ENCODE data around the gene DMD. TPM values are rescaled to one million over a fixed set of nuclear protein-coding genes. Genes with fewer than 3 reads are reported as not detected.

Gene DMD
- total RNA-seq, 1 experiment from 2014 or later: 2.2 TPM

DNA sequence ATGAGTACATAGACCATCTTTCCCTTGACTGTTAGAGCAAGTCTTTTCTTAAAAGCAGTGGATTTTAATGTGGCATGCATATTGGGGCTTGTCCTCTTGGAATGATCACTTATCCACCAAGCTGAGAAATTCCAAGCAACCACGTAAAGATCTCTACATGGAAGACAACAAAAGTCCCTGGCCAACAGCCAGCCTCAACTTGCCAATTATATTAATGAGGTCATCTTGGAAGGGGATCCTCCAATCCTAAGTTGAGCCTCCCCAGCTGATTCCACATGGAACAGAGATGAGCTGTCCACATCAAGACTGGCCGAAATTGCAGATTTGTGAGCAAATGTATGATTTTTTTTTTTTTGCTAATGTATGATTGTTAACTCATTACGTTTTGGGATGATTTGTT lies 2118.9 kb downstream of the DMD start:
- Histone ChIP-seq H3K9me3 (ENCODE audit: control insufficient read depth, insufficient read depth, low read depth, low read length) (no peaks in the 10 kb centered on the region), H3K4me1 (ENCODE audit: control insufficient read depth, insufficient read depth, low read length) (no peaks in the 10 kb centered on the region), H3K36me3 (ENCODE audit: control insufficient read depth, insufficient read depth, low read length) (no peaks in the 10 kb centered on the region), H3K27me3 (ENCODE audit: control insufficient read depth, insufficient read depth, low read length) (no peaks in the 10 kb centered on the region), H3K27ac (ENCODE audit: low read length) (no peak overlapping the region), H3K4me3 (ENCODE audit: low read depth in 2 of 2, low read length in 2 of 2) (no peak overlapping the region)
- POLR2A ChIA-PET: no interaction called here
- no peak for ATAC-seq
- intact Hi-C loops (cut with micrococcal nuclease; ENCODE audit: unreplicated experiment) (no loop called here), in situ Hi-C loops (cut with HindIII; ENCODE audit: low pct_unique_long_range_greater_than_20kb, low sequenced_read_pairs) (no loop called here)
- no TSS peak for BruUV-seq (replicated peaks)
- no peak for DNase-seq (ENCODE audit: low read depth, low spot score)
- TF ChIP-seq TCF7L2 (IDR thresholded peaks at IDR 0.05; ENCODE audit: low read depth, low read length) (no peak), SIN3A (IDR thresholded peaks at IDR 0.05; ENCODE audit: borderline replicate concordance, insufficient read depth, low read depth, low read length) (no peak), POLR2AphosphoS5 (IDR thresholded peaks at IDR 0.05; ENCODE audit: low read depth, low read length) (no peak)
- TF ChIP-seq, protein P1, sequence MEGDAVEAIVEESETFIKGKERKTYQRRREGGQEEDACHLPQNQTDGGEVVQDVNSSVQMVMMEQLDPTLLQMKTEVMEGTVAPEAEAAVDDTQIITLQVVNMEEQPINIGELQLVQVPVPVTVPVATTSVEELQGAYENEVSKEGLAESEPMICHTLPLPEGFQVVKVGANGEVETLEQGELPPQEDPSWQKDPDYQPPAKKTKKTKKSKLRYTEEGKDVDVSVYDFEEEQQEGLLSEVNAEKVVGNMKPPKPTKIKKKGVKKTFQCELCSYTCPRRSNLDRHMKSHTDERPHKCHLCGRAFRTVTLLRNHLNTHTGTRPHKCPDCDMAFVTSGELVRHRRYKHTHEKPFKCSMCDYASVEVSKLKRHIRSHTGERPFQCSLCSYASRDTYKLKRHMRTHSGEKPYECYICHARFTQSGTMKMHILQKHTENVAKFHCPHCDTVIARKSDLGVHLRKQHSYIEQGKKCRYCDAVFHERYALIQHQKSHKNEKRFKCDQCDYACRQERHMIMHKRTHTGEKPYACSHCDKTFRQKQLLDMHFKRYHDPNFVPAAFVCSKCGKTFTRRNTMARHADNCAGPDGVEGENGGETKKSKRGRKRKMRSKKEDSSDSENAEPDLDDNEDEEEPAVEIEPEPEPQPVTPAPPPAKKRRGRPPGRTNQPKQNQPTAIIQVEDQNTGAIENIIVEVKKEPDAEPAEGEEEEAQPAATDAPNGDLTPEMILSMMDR (IDR thresholded peaks at IDR 0.05): no peak
- TF ChIP-seq, protein P2, sequence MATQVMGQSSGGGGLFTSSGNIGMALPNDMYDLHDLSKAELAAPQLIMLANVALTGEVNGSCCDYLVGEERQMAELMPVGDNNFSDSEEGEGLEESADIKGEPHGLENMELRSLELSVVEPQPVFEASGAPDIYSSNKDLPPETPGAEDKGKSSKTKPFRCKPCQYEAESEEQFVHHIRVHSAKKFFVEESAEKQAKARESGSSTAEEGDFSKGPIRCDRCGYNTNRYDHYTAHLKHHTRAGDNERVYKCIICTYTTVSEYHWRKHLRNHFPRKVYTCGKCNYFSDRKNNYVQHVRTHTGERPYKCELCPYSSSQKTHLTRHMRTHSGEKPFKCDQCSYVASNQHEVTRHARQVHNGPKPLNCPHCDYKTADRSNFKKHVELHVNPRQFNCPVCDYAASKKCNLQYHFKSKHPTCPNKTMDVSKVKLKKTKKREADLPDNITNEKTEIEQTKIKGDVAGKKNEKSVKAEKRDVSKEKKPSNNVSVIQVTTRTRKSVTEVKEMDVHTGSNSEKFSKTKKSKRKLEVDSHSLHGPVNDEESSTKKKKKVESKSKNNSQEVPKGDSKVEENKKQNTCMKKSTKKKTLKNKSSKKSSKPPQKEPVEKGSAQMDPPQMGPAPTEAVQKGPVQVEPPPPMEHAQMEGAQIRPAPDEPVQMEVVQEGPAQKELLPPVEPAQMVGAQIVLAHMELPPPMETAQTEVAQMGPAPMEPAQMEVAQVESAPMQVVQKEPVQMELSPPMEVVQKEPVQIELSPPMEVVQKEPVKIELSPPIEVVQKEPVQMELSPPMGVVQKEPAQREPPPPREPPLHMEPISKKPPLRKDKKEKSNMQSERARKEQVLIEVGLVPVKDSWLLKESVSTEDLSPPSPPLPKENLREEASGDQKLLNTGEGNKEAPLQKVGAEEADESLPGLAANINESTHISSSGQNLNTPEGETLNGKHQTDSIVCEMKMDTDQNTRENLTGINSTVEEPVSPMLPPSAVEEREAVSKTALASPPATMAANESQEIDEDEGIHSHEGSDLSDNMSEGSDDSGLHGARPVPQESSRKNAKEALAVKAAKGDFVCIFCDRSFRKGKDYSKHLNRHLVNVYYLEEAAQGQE (IDR thresholded peaks at IDR 0.05; ENCODE audit: insufficient read depth in 1 of 2, low read depth in 2 of 2, low read length in 1 of 2): no peak
- CTCF ChIA-PET: no interaction called here

DNA sequence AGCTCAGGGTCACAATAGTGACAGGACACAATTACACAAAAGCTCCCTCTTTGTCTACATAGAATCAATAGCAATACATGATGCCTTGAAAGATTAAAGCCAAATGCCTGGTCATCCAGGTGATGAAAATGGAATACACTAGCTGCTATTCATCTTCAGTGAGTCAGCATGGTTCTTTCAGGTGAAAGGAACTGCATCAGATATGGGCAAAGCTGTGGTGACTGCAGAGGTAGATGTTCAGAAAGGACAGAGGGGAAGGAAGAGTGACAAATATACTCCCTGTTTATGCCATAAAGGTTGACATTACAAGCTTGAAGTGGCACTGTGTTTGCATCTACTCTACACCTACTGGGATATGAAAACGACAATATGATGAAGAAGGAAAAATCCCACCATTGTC lies 2119.5 kb downstream of the DMD start:
- no peaks in the 10 kb centered on the region for H3K36me3 ChIP-seq (ENCODE audit: control insufficient read depth, insufficient read depth, low read length)
- intact Hi-C loops (cut with micrococcal nuclease; ENCODE audit: unreplicated experiment): no loop called here

More for the DNA sequence above, 2119.5 kb downstream of the DMD start:
- TF ChIP-seq SIN3A (IDR thresholded peaks at IDR 0.05; ENCODE audit: borderline replicate concordance, insufficient read depth, low read depth, low read length) (no peak), TCF7L2 (IDR thresholded peaks at IDR 0.05; ENCODE audit: low read depth, low read length) (no peak), POLR2AphosphoS5 (IDR thresholded peaks at IDR 0.05; ENCODE audit: low read depth, low read length) (no peak)
- TF ChIP-seq, protein P1 (IDR thresholded peaks at IDR 0.05): no peak
- TF ChIP-seq, protein P2 (IDR thresholded peaks at IDR 0.05; ENCODE audit: insufficient read depth in 1 of 2, low read depth in 2 of 2, low read length in 1 of 2): no peak
- ATAC-seq (no peak), DNase-seq (ENCODE audit: low read depth, low spot score) (no peak)
- in situ Hi-C loops (cut with HindIII; ENCODE audit: low pct_unique_long_range_greater_than_20kb, low sequenced_read_pairs): no loop called here
- no TSS peak for BruUV-seq (replicated peaks)
- H3K27ac ChIP-seq (ENCODE audit: low read length): no peak overlapping the region
- H3K4me1 ChIP-seq (ENCODE audit: control insufficient read depth, insufficient read depth, low read length): no peaks in the 10 kb centered on the region
- no peaks in the 10 kb centered on the region for H3K9me3 ChIP-seq (ENCODE audit: control insufficient read depth, insufficient read depth, low read depth, low read length)
- ChIA-PET POLR2A (no interaction called here), CTCF (no interaction called here)
- H3K4me3 ChIP-seq (ENCODE audit: low read depth in 2 of 2, low read length in 2 of 2): no peak overlapping the region
- no peaks in the 10 kb centered on the region for H3K27me3 ChIP-seq (ENCODE audit: control insufficient read depth, insufficient read depth, low read length)

All from Panc1 (cell line).